ENCODE measurements around the gene COX10. TPM values are rescaled to one million over a fixed set of nuclear protein-coding genes. Genes with fewer than 3 reads are reported as not detected.

COX10 gene
- total RNA-seq, 1 donor from 2014 or later, result 20.8 TPM

DNA sequence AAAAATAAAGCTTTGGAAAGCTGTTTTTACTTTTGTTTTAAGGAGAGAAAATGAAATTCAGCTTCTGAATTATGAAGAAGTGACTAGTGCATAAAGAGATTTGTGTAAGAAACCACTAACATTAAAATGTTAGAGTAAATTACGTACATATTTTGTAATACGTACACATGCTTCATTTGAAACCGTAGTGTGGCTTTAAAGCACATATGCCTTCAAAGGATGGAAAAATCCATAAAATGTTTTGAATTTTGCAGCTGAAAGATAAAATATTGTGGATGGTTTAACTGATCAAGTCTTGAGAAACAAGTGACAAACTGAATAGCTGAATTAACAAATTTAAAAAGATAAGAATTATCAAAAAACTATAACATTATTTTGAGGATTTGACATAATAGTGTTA lies 35.4 kb downstream of the COX10 start:
- intact Hi-C loops (cut with micrococcal nuclease), result no loop called here
- Mint-ChIP-seq H3K4me3 (no peak overlapping the region), H3K36me3 (ENCODE audit: low read depth) (peaks cover 47% of the 10 kb centered on the region), H3K27me3 (no peaks in the 10 kb centered on the region), H3K4me1 (peaks cover 10% of the 10 kb centered on the region), H3K27ac (no peak overlapping the region), H3K9me3 (no peaks in the 10 kb centered on the region)
- no peak for TF ChIP-seq CTCF (IDR thresholded peaks at IDR 0.05)
- ATAC-seq (ENCODE audit: low read depth) (no peak), DNase-seq (no peak)
- POLR2A ChIA-PET, result no interaction called here
- CTCF ChIA-PET, result no interaction called here

DNA sequence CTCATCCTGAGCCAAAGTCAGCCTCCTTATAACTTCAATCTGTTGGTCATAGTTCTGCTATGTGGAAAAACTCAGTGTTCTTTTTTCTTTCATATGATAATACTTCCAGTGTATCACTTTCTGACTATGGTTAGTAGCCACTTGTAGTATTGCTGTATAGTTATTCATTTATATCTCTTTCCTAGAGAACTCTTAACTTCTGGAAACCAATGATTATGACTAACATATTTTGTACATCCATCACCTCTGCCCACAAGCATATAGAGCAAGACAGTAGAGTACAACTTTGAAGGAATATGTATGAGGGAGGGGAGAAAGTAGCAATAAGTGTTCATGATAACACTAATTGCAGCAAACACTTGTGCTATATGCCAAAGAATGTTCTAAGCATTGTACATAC lies 38.6 kb downstream of the COX10 start:
- Mint-ChIP-seq H3K4me3 (no peak overlapping the region), H3K9me3 (no peaks in the 10 kb centered on the region), H3K27me3 (no peaks in the 10 kb centered on the region), H3K36me3 (ENCODE audit: low read depth) (peaks cover 33% of the 10 kb centered on the region), H3K27ac (no peak overlapping the region), H3K4me1 (peaks cover 10% of the 10 kb centered on the region)
- CTCF ChIA-PET, result no interaction called here
- no peak for TF ChIP-seq CTCF (IDR thresholded peaks at IDR 0.05)
- DNase-seq (no peak), ATAC-seq (ENCODE audit: low read depth) (no peak)
- intact Hi-C loops (cut with micrococcal nuclease), result no loop called here
- POLR2A ChIA-PET, result interaction anchor here (0.5 kb wide), 1 partner anchor 21 kb away, joined by 4 read pairs; no protein-coding TSS in a partner anchor

DNA sequence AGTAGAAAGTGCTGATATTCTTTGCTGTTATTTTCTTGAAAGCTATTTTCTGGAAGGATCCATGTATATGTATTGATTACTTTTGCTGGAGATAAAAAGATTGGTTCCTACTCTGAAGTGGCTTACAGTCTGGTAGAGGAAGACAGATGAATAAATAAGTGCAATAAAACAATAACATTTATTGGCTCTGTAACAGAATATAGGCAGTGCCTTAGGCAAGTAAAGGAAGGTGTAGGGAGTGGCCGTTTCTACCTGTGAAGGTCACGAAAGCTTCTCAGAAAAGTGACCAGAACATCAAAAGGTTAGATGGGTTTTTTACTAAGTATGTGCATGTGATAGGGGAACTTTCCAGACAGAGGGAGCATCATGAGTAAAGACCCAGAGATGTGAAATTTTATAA lies 43.1 kb downstream of the COX10 start:
- intact Hi-C loops (cut with micrococcal nuclease), result loop anchor here (10.0 kb wide), 1 partner anchor 518 kb away; no protein-coding TSS in a partner anchor
- CTCF ChIA-PET, result no interaction called here
- no peak for DNase-seq
- no peak for TF ChIP-seq CTCF (IDR thresholded peaks at IDR 0.05)
- POLR2A ChIA-PET, result no interaction called here
- no peaks in the 10 kb centered on the region for H3K27me3 Mint-ChIP-seq
- H3K4me3 Mint-ChIP-seq, result no peak overlapping the region
- H3K4me1 Mint-ChIP-seq, result peaks cover 3% of the 10 kb centered on the region
- peaks cover 5% of the 10 kb centered on the region for H3K9me3 Mint-ChIP-seq
- ATAC-seq (ENCODE audit: low read depth), result no peak
- H3K27ac Mint-ChIP-seq, result no peak overlapping the region
- H3K36me3 Mint-ChIP-seq (ENCODE audit: low read depth), result peaks cover 19% of the 10 kb centered on the region

DNA sequence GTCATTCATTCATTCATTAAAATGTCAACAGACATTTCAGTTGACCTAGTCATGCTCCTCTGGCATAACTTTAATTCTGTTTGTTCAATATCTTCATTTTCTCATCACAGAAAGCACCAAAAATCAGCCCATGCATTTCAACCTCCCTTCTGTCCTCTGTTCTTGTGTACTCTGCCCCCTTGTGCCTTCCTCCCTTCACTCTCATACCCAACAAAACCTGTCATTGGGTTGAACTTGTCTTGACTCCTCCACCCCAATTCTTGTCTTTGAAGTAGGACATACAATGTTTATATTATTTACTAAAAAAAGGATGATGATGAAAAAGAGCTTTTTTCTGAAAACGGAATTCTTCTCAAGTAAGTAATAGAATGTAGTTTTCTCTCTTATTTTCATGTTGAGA lies 43.8 kb downstream of the COX10 start:
- DNase-seq, result no peak
- H3K9me3 Mint-ChIP-seq, result peaks cover 5% of the 10 kb centered on the region
- POLR2A ChIA-PET, result no interaction called here
- peaks cover 15% of the 10 kb centered on the region for H3K36me3 Mint-ChIP-seq (ENCODE audit: low read depth)
- ATAC-seq (ENCODE audit: low read depth), result no peak
- no peaks in the 10 kb centered on the region for H3K4me1 Mint-ChIP-seq
- no peak for TF ChIP-seq CTCF (IDR thresholded peaks at IDR 0.05)
- H3K27ac Mint-ChIP-seq, result no peak overlapping the region
- no peaks in the 10 kb centered on the region for H3K27me3 Mint-ChIP-seq
- CTCF ChIA-PET, result no interaction called here
- H3K4me3 Mint-ChIP-seq, result no peak overlapping the region
- intact Hi-C loops (cut with micrococcal nuclease), result loop anchor here (10.0 kb wide), 1 partner anchor 518 kb away; no protein-coding TSS in a partner anchor

DNA sequence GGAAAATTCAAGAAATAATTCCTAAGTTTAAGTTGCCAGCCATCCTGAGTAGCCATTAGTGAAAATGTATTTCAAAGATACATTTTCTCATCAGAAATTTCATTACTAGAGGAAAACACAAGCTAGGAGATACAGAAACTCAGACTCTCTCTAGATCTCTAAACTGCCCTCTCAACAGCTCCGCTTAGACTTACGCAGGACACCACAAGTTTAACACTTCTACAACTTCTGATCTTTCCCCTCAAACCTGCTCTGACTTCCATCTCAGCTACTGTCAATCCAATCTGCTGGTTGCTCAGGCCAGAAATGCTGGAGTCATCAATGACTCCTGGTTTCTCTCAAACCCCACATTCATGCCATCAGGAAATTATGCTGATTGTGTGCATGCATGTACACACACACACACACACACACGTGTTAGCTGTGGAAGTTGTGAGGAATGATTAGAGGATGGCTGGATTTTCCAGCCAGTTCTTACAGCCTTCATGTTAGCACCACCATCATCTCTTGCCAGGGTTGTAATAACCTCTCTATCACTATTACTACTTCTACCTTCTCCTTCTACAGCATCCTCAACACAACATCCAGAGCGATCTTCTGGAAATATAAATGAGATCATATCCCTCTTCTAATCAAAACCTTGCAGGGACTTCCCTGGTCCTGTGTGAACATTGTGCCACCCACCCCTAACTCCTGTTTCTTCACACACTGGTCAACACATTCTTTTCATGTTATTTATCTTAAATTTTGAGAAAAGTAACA lies 47.1 kb downstream of the COX10 start:
- DNase-seq (no peak), ATAC-seq (ENCODE audit: low read depth) (no peak)
- no peak overlapping the region for H3K4me3 Mint-ChIP-seq

More for the DNA sequence above, 47.1 kb downstream of the COX10 start:
- Mint-ChIP-seq H3K27ac (no peak overlapping the region), H3K9me3 (peaks cover 5% of the 10 kb centered on the region), H3K4me1 (peaks cover 3% of the 10 kb centered on the region), H3K36me3 (ENCODE audit: low read depth) (peaks cover 9% of the 10 kb centered on the region), H3K27me3 (no peaks in the 10 kb centered on the region)
- ChIA-PET POLR2A (no interaction called here), CTCF (no interaction called here)
- intact Hi-C loops (cut with micrococcal nuclease), result loop anchor here (10.0 kb wide), 1 partner anchor 522 kb away; no protein-coding TSS in a partner anchor
- no peak for TF ChIP-seq CTCF (IDR thresholded peaks at IDR 0.05)

Measured in activated B cell treated with CpG ODN at 0.5 μM for 24 hours (primary cell).